SU-DHL-6 (cell line): ENCODE results near the gene FOXN3.
"Not testable (repeated sequence)": the region's sequence is repeated elsewhere in the genome, so short reads cannot be mapped to it uniquely, and the experiment has no call there.

ENCODE experiments used
- H2AFZ ChIP-seq: fragments of 200-600 bp; sonication (generic); 2 replicates; pipeline ENCODE4 v1.6.1; 2014; ENCODE audit warnings: low read depth, mild to moderate bottlenecking, moderate library complexity, mixed read lengths, antibody characterized with exemption, low read length; ENCODE audit not compliant: severe bottlenecking
- H3F3A ChIP-seq: fragments of 200-600 bp; shearing (Covaris generic); 2 replicates; pipeline ENCODE4 v1.6.0; 2016; ENCODE audit warnings: antibody characterized with exemption, mild to moderate bottlenecking; ENCODE audit not compliant: insufficient read depth
- H3K27ac ChIP-seq: fragments of 200-600 bp; sonication (generic); 2 replicates; pipeline ENCODE4 v1.5.1; 2016; ENCODE audit warnings: low read depth, mild to moderate bottlenecking, low read length, moderate library complexity, mixed read lengths
- H3K27me3 ChIP-seq: fragments of 200-600 bp; sonication (generic), shearing (Covaris generic); 2 replicates; pipeline ENCODE4 v1.6.0; 2014; ENCODE audit warnings: mild to moderate bottlenecking, low read length
- H3K36me3 ChIP-seq: fragments of 200-600 bp; sonication (generic); 2 replicates; pipeline ENCODE4 v1.6.1; 2014; ENCODE audit warnings: mild to moderate bottlenecking, low read length, mixed read lengths
- H3K4me2 ChIP-seq: fragments of 300-600, 200-600 bp; shearing (Covaris generic), sonication (generic); 2 replicates; pipeline ENCODE4 v1.6.0; 2014; ENCODE audit warnings: low read length, low read depth, mild to moderate bottlenecking; ENCODE audit not compliant: poor library complexity, severe bottlenecking
- H3K4me3 ChIP-seq: fragments of 200-600 bp; sonication (generic); 2 replicates; pipeline ENCODE4 v1.5.1; 2014; ENCODE audit warnings: antibody characterized with exemption, low read length, mild to moderate bottlenecking, mixed read lengths; ENCODE audit not compliant: insufficient read depth, poor library complexity, severe bottlenecking
- H3K79me2 ChIP-seq: fragments of 200-600 bp; sonication (generic); 2 replicates; pipeline ENCODE4 v1.6.1; 2014; ENCODE audit warnings: mild to moderate bottlenecking, low read length, moderate library complexity; ENCODE audit not compliant: insufficient read depth
- H3K9ac ChIP-seq: fragments of 200-600 bp; sonication (generic); 2 replicates; pipeline ENCODE4 v1.7.0; 2014; ENCODE audit warnings: mild to moderate bottlenecking, low read length
- H3K9me2 ChIP-seq: fragments of 200-600 bp; sonication (generic); replicated peaks from 2 replicates; pipeline ENCODE4 v1.6.1; 2014; ENCODE audit warnings: low read length; ENCODE audit not compliant: insufficient read depth
- H3K9me3 ChIP-seq: fragments of 200-600 bp; sonication (generic); 2 replicates; pipeline ENCODE4 v1.6.1; 2014; ENCODE audit warnings: low read length, mixed read lengths; ENCODE audit not compliant: insufficient read depth
- H4K20me1 ChIP-seq: fragments of 200-600 bp; sonication (generic); 2 replicates; pipeline ENCODE4 v1.6.1; 2014; ENCODE audit warnings: low read depth, mild to moderate bottlenecking, antibody characterized with exemption, low read length, moderate library complexity, mixed read lengths
- CTCF ChIP-seq: fragments of 200-600 bp; sonication (generic); IDR thresholded peaks from one replicate; pipeline ENCODE4 v1.5.1; 2017; ENCODE audit warnings: antibody characterized with exemption, mild to moderate bottlenecking, low read length, moderate library complexity; ENCODE audit not compliant: insufficient read depth, poor library complexity, severe bottlenecking
- EZH2phosphoT487 ChIP-seq: fragments of 200-600 bp; sonication (generic), shearing (Covaris generic); conservative IDR thresholded peaks from 2 replicates; pipeline ENCODE4 v1.6.1; 2018; ENCODE audit warnings: mild to moderate bottlenecking, antibody characterized with exemption, low read length, moderate library complexity, mixed read lengths

Gene FOXN3

GRCh38 chr14:89298056-89298834 lies 118.8 kb downstream of the FOXN3 start:
- H3K4me3 ChIP-seq, result no peak overlapping the region
- H3K4me2 ChIP-seq, result no peak overlapping the region
- H3K79me2 ChIP-seq, result peaks cover 63% of the 10 kb centered on the region
- H3K36me3 ChIP-seq, result 0 out of 2 replicates have a peak, but pooled peaks cover 5% of the 10 kb centered on the region
- no peaks in the 10 kb centered on the region for H3F3A ChIP-seq
- no peaks in the 10 kb centered on the region for H3K9me2 ChIP-seq
- H3K9me3 ChIP-seq, result no peaks in the 10 kb centered on the region
- no peak overlapping the region for H2AFZ ChIP-seq
- H4K20me1 ChIP-seq, result no peaks in the 10 kb centered on the region
- no peak overlapping the region for H3K9ac ChIP-seq
- no peak overlapping the region for H3K27ac ChIP-seq
- no peak for TF ChIP-seq CTCF
- TF ChIP-seq EZH2phosphoT487, result no peak
- no peaks in the 10 kb centered on the region for H3K27me3 ChIP-seq

- no peaks in the 10 kb centered on the region for H3K9me2 ChIP-seq
- no peaks in the 10 kb centered on the region for H4K20me1 ChIP-seq
- H2AFZ ChIP-seq, result no peak overlapping the region
- H3K4me3 ChIP-seq, result no peak overlapping the region
- H3K36me3 ChIP-seq, result 0 out of 2 replicates have a peak, but pooled peaks cover 5% of the 10 kb centered on the region
- H3K27me3 ChIP-seq, result no peaks in the 10 kb centered on the region
- H3K9me3 ChIP-seq, result no peaks in the 10 kb centered on the region
- peaks cover 50% of the 10 kb centered on the region for H3K79me2 ChIP-seq
- no peak overlapping the region for H3K9ac ChIP-seq
- TF ChIP-seq EZH2phosphoT487, result no peak
- no peak for TF ChIP-seq CTCF
- H3K4me2 ChIP-seq, result peak overlapping the region; percentile 5
- no peaks in the 10 kb centered on the region for H3F3A ChIP-seq
- H3K27ac ChIP-seq, result peak overlapping the region; percentile 18; the same call in 1 of the 2 replicates
These were observed 120.7 kb downstream of the FOXN3 start for GRCh38 chr14:89296281-89296745.

- Histone ChIP-seq H3K27me3 (no peaks in the 10 kb centered on the region), H3K9ac (no peak overlapping the region), H3K4me3 (no peak overlapping the region), H4K20me1 (no peaks in the 10 kb centered on the region), H2AFZ (no peak overlapping the region), H3K9me3 (no peaks in the 10 kb centered on the region), H3K79me2 (peaks cover 50% of the 10 kb centered on the region), H3K4me2 (no peak overlapping the region), H3K9me2 (no peaks in the 10 kb centered on the region), H3K36me3 (0 out of 2 replicates have a peak, but pooled peaks cover 5% of the 10 kb centered on the region), H3F3A (no peaks in the 10 kb centered on the region), H3K27ac (no peak overlapping the region)
- no peak for TF ChIP-seq CTCF
- no peak for TF ChIP-seq EZH2phosphoT487
These were observed 122.2 kb downstream of the FOXN3 start for GRCh38 chr14:89294872-89295271.

GRCh38 chr14:89294469-89294868 lies 122.6 kb downstream of the FOXN3 start:
- H3K36me3 ChIP-seq, H3K9ac ChIP-seq, H3K4me3 ChIP-seq: not testable (repeated sequence)

More at GRCh38 chr14:89294469-89294868, 122.6 kb downstream of the FOXN3 start:
- H3F3A ChIP-seq, H2AFZ ChIP-seq, H3K27me3 ChIP-seq, H3K9me3 ChIP-seq, H3K9me2 ChIP-seq, H3K4me2 ChIP-seq, H4K20me1 ChIP-seq, H3K27ac ChIP-seq: not testable (repeated sequence)
- peaks cover 50% of the 10 kb centered on the region for H3K79me2 ChIP-seq
